NCI-H1048 (cell line): ENCODE measurements around the gene CHST4.
"Not testable (repeated sequence)": the region's sequence is repeated elsewhere in the genome, so short reads cannot be mapped to it uniquely, and the experiment has no call there.

Experiments used
- DNase-seq: peaks from one replicate; lab custom pipeline; 2025; lab: John Stamatoyannopoulos, UW

Gene CHST4

DNA sequence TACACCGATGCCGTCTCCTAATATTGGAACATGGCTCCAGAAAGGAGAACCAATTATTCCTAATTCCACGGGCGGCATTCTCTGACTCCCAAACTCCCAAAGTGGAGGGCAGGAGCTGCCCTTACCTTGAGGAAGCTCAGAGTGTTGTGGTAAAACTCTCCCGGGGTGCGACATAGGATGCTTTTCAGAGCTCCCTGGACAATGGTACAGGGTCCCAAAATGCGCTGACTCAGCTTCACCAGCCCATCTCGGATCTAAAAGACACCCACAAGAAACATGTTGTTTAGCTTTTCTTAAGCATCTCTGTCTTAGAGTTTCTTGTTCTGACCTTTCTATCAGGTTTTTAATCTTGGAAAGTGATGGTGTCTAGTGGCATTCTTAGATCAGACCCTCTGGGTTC is 43.9 kb downstream of the CHST4 start:
- DNase-seq = no peak

DNA sequence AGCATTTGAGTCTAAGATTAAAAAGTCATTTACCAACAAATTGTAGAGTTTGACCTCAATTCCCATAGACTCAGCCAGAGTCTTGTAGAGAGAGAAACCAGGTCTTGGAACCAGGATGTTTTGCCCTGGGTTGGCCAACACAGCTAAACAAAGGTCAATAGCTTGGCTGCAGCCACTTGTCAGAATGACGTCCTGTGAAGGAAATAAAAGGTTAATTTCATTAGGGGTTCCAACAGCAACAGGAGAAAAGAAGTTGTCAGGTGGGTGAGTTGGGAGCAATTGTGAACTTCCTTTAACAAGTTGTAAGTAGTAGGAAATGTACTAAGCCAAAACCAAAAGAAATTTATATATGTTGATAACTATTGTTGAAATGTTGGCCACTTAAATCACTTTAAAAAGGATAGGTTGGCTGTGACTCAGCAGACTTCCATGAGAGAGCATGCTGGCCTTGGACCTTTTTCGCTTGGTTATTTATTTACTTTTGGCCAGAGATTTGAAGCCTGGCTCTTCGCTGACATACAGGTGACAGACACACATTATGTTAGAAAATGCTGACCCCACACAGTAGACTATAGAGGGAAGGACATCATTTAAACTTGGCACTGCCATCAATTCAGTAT is 46.4 kb downstream of the CHST4 start:
- no peak for DNase-seq

DNA sequence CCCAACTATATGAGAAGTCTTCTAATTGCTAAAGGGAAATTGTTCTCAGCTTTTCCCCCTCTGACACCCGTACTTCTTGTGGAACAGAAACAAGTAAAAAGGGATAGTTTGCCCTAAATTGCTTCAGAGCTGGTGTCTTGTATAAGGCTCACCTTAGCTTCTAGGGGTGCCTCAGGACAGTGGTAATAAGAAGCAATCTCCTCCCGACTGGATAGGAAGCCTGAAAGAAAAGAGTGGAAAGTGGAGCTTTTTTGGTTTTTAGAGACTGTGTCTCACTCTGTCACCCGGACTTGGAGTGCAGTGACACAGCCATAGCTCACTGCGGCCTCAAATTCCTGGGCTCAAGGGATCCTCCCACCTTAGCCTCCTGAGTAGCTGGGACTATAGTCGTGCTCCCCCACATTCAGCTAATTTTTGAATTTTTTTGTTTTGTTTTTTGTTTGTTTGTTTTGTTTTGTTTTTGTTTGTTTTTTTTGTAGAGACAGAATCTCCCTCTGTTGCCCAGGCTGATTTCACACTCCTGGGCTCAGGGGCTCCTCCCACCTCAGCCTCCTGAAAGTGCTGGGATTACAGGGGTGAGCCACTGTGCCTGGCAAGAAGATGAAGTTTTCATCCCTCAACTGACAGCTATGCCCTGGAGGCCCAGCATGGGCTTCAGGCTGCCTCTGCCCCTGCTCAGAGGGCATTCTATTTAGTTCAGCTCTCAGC is 47.3 kb downstream of the CHST4 start:
- DNase-seq = no peak

DNA sequence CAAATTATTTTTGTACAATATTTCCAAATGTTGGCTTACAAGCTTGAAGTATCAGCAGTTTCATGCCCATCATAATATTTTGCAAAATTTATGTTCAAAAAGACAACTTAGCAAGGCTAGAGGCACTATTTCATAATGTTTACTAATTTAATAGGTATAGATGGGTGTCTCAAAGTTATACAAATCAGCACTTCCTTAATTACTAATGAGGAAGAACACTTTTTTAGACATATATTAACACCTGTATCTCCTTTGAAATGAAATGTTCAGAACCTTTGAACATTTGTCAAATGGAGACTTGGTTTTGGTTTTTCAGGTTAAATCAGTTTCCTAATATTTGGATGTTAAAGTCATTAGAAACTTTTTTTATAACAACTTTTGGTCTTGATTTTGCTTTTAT is 48.5 kb downstream of the CHST4 start:
- DNase-seq = no peak

DNA sequence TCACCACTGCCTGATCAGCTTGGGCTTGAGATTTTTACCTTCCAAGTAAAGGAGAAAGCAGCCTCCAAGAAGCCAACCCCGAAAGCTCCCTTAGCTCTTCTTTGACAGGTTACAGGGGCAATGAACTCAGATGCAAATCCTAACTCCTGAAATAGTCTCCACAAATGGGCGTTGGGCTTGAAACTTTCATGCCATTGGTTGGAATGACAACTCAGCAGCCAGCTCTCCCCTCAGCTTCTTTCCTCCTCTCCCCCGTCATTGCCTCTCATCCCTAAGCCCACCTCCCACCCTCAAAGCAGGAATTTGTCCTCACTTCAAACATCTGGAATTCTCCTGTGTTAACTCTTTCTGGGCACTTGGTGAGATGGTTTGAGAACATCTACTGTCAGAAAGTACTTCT is 50.7 kb downstream of the CHST4 start, which contains the start of gene TAT:
TAT (minus strand) TSS at position 122 of the 400 bp plus-strand sequence. CDS start 677 bp downstream, outside the sequence.
- DNase-seq = no peak

DNA sequence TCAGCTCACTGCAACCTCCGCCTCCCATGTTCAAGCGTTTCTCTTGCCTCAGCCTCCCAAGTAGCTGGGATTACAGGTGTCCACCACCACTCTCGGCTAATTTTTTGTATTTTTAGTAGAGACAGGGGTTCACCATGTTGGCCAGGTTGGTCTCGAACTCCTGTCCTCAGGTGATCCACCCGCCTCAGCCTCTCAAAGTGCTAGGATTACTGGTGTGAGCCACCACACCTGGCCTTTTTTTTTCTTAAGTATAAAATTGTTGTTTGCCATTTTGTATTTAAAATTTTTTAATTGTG is 56.3 kb downstream of the CHST4 start:
- DNase-seq = not testable (repeated sequence)

DNA sequence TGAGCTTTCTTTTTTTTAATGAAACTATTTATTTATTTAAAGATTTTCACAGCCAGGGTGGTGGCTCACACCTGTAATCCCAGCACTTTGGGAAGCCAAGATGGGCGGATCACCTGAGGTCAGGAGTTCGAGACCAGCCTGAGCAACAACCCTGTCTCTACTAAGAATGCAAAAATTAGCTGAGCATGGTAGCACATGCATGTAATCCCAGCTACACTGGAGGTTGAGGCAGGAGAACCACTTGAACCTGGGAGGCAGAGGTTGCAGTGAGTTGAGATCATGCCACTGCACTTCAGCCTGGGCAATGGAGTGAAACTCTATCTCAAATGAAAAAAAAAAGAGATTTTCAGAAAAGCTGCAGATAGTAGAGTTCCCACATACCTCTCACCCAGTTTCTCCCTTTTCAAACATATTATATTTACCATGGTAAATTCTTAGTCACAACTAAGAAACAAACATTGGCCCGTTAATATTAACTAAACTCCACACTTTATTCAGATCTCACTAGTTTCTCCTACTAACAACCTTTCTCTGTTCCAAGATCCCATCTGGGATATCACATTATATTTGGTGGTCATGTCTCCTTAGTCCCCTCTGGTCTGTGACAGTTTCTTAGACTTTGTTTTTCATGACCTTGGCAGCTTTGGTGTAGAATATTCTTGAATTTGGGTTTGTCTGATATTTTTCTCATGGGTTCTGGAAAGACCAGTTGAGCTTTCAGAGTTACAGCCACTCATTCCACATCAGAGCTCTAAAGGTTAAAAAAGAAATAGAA is 58.5 kb downstream of the CHST4 start:
- no peak for DNase-seq

DNA sequence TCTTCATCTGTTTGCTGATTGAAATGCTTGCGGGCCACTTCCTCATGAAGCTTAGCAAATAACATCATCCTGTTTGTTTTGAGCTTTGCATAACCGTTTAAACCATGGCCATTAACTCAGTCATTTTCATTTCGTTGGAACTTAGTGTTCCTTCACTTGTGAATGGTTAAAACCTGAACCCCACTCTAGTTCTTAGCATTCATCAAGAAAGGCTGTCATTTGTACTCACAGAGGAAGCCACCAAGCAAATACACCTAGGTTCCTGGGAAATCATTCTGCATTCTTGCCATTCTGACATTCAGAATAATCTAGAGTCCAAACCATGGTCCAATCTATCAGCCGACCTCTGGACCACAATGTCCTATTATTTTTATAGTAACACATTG is 59.1 kb downstream of the CHST4 start:
- DNase-seq = no peak
